RPMI7951 (cell line): Measurements from ENCODE around the gene AEBP1. TPM values are rescaled to one million over a fixed set of nuclear protein-coding genes. Genes with fewer than 3 reads are reported as not detected.

Experiments
- DNase-seq: peaks from one replicate; pipeline ENCODE4 v3.0.0-alpha.2; 2012; ENCODE audit warnings: low read depth
- total RNA-seq: library from RNA; depleted of rRNA; stranded (reverse); fragments of >200 nt; shearing (Covaris generic); gene quantifications from 2 replicates; pipeline ENCODE4 v1.2.3, GENCODE V29; 2014

AEBP1 gene
- total RNA-seq, 1 experiment from 2014 or later: 79.7 TPM

DNA sequence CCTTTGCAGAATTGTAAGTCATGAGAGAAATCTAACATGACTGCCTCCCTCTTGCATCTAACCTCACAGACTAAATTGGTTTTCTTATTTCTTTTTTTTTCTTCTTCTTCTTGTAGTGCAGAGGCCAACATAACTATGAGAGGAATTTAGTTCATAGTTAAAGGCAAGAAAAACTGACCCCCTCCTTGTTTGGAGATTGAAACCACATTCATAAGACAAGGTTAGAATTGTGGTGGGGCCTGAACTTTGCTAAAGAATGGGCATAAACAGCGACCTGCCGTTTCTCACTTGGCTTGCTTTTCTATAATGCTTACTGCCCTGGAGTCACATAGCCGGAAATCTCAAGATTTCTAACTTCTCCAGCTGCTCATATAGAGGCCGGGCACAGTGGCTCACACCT, 19.4 kb upstream of the AEBP1 start:
- DNase-seq: no peak

DNA sequence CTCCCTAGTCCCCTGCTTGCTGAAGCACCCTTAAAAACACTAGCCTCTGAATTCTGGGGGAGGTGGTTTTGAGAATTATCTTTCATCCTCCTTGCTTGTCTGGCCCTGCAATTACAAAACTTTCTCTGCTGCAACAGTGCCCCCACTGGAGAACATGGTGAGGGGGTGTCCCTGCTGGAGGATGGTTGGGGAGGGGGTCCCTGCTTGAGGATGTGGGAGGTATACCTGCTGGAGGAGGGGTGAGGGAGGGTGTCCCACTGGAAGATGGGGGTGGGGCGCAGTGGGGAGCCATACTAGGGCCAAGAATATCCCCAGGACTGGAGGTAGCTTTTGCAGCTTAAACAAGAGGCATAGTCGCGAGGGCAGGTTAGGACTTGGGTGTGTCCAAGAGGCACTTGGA, 18.6 kb upstream of the AEBP1 start:
- DNase-seq: no peak

DNA sequence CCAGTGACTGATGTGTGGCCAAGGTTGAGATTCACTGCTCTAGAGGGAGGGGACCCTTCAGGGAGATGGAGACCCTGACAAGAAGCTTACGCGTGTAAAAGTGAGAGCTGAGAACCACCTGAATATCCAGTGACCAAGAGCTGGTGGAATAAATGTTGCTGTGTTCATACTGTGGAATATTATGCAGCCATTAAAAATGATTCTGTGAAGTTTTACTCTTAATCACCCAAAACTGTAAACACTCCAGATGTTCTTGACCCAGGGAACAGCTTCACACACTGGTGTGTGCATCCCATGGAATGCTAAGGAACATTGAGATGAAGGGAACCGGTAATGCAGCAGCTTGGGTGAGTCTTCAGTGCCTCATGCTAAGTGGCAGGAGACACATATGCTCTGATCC, 17.5 kb upstream of the AEBP1 start:
- DNase-seq: no peak

DNA sequence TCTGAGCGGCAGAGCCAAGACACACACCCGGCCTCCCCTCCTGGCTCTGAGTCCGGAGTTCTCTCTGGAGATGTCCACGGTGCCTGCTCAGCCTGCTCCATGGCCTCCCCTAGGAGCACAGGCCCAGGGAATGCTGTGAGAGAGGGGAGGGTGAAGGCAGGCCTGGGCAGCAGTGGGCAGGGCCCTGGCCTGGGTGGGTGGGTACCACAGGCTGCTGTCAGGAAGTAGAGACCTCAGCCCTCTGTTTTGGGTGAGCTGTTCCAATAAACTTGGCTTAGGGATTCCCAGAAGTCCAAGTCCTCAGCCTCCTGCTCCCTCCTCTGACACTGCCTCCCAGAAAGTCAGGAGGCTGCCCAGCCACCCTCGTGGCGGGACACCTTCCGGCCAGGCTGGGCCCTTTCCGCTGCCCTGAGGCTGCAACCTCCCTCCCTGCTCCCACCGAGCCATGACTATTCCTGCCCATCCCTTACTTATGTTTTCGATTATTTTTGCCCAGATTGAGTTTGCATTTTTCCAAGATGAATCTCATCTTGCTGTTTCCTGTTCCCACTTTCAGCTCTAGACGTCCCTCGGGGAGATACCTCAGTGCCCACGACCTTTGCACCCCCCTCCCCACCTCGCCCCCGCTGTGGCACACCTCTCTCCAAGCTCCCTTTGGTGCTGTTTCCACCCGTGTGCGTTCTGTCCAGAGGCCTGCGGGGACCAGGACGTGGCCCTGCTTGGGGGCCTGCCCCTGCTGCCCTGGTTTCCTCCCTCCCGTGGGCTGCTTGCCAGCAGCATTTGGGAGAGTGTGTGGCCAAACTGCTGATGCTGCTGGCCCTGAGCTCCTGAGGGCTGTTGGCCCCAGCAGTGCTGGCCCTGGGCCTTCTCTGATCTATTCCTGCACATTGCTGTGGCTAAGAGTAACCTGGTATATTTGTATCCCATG, 16.0 kb upstream of the AEBP1 start:
- DNase-seq: peak; percentile 100

DNA sequence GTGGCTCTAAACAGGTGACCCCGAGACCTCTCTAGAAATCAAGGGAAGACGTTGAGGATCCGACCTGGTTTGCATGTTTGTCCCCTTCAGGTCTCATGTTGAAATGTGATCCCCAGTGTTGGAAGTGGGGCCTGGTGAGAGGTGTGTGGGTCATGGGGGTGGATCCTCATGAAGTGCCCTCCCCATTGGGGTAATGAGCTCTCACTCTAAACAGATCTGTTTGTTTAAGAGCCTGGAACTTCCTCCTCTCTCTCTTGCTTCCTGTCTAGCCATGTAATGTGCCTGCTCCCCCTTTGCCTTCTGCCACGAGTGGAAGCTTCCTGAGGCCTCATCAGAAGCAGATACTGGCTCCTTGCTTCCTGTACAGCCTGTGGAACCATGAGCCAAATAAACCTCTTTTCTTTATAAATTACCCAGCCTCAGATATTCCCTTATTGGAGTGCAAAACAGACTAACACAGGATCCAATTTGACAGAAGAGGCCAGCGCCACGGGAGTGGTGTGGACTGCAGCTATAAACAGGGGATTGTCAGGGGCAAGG, 11.0 kb upstream of the AEBP1 start:
- no peak for DNase-seq

DNA sequence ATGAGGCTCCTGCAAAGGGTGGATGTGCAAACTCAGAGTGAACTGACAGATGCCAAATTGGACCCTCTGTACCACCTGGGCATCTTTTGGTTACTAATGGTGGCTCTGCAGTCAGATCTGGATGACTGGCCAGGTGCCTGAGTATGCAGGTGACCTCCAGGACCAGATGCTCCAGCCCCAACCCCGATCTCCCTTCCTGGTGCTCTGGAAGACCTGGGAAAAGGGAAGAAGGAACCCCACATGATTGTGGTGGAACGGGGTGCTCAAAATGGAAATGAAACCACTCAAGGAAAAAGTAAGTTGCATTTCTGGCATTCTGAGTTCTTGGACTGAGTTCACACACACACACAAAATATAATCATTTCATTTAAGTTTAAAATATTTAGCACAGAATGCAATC, 9.8 kb upstream of the AEBP1 start:
- no peak for DNase-seq

DNA sequence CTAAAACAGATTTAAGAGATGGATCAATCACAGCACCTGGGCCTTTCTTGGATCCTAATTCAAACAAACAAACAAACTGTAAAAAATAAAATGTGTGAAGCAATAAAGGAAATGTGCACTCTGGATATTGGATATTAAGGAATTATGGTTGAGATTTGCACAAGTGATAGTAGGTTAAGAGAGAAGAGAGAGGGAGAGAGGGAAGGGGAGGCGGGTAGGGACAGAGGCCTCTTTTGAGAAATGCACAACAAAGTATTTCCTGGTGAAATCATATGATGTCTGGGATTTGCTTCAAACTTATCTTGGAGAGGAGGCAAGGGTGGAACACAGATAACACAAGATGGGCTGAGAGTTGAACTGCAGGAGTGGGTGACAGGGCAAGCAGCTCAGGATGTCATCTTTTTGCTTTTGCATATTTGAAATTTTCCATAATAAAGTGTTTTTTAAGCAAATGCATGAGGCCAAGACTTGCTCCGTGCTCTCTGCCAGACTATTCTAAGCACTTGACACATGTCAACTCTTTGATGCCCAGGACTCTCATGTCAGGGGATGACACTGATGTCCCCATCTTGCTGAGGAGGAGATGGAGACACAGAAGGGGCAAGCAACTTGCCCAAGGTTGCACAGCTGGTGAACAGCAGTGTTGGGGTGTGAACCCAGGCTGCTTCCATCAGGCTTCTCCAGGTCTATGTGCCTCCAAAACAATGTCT, 9.1 kb upstream of the AEBP1 start:
- DNase-seq: no peak

GRCh38 chr7:44095781-44096180, 8.4 kb upstream of the AEBP1 start:
- no peak for DNase-seq

DNA sequence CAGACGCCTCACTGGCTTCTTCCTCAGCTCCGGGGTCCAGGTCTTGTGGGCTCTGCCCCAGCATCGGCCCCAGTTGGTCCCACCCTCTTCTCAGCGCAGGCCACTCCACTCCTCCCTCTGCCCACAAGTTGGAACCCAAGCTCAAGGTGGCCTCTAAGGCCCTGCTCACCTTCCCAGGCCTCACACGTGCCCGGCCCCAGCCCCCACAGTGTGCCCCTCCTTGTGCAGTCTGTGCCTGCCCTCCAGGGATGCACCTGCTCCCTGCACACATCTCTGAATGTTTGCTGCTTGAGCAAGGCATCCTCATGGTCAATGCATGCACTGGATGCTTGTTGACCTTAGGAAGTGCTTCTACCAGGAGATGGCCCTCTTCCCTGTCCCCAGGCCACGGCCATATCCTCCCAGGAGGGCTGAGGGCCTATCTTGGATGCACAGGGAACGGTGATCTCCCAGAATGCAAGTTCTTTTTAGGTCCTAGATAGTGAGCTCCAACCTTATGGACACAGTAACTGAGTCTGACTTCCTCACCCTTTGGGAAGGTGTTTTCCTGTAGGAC, 7.7 kb upstream of the AEBP1 start:
- DNase-seq: no peak

DNA sequence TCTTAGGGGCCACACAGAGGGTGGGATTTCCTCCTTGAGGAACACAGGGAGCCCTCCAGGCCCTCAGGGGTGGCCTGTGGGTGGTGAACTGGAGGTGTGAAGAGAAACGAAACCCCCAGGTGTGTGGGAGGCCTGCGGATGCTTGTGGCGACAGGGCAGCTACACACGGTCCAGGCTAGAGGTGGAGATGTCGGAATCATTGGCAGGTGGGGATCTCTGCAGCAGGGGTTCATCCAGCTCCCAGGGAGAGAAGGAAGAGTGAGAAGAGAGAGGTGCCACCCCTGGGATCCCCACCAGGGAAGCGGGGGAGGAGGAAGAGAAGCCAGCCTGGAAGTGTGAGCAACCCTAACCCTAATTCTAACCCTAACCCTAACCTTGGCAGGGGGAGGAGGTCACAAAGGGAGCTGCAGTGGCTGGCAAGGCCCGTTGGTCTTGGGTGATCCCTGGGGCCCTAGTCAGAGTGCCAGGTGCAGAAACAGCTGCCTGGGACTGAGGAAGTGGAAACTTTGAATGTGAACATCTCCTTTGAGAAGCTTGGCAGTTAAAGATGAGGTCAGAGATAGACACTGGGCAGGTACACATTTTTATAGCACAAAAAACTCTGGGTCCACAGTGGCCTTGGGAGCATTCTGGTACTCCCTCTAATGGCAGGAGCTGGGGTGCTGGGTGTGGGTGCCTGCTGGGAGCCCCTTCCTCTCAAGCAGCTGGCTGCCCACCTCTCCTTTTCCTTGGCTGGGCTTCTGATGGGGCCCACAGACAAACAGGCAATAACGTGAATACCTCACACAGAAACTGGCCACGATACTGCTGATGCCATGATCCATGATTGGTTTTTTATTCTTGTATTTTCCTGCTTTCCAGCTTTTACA, 6.8 kb upstream of the AEBP1 start:
- DNase-seq: no peak

GRCh38 chr7:44098092-44099068, 5.8 kb upstream of the AEBP1 start:
- DNase-seq: no peak

DNA sequence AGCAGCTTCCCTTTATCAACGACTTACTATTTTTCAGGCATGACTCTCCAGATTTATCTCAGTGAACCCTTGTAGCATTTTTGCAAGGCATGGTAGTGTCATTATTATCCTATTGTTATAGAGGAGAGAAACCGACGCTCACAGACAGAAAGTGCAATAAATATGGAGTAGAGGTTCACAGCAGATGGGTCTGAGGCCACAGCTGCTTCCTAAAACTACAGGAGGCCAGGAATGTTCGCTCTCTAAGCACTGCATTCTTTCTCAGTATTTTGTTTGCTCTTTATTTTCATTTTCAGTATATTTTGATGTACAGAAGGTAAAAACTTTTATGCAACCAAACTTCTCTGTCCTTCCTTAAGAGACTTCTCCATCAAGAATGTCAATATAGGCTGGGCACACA, 4.5 kb upstream of the AEBP1 start:
- DNase-seq: no peak

GRCh38 chr7:44100458-44101302, 3.5 kb upstream of the AEBP1 start:
- DNase-seq: peak; percentile 93

GRCh38 chr7:44101303-44101965, 2.7 kb upstream of the AEBP1 start:
- no peak for DNase-seq

- DNase-seq: peak; percentile 91
Measured at GRCh38 chr7:44101966-44102845, 1.9 kb upstream of the AEBP1 start.

- DNase-seq: no peak
Measured at GRCh38 chr7:44102846-44103565, 1.1 kb upstream of the AEBP1 start.

DNA sequence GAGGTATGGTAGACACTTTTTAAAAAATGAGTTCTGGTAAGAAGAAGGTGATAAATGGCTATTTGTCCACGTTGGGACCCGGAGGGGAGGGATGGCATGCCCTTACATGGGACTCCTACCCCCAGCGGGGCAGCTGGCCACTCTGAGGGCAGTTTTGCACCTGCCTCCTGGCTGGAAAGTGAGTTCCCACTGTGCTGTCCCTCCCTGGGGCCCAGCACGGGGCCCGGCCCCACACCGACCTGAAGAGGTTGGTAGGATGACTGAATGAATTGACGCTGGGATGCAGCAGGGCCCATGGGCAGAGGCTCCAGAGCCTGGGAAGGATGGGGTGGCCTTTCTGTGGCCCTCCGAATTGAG, 601 bp upstream of the AEBP1 start:
- DNase-seq: no peak
